Measurements from ENCODE around the gene WDR62.
A peak's percentile ranks its signal among the peaks of the same experiment; 100 is the strongest.

The WDR62 gene

GRCh38 chr19:36140304-36141038 is 85.8 kb downstream of the WDR62 start:
- peak in 1 of 2 donors; percentile 37 for DNase-seq (ENCODE audit: low read depth in 2 of 2)

GRCh38 chr19:36141039-36141927 is 86.6 kb downstream of the WDR62 start:
- DNase-seq (ENCODE audit: low read depth in 2 of 2) = peak; percentile 86 to 95

GRCh38 chr19:36142046-36142445 is 87.3 kb downstream of the WDR62 start:
- DNase-seq (ENCODE audit: low read depth in 2 of 2) = no peak

- no peak for DNase-seq (ENCODE audit: low read depth in 2 of 2)
Observed at GRCh38 chr19:36142496-36142895, 87.8 kb downstream of the WDR62 start.

- no peak for DNase-seq (ENCODE audit: low read depth in 2 of 2)
Observed at GRCh38 chr19:36144624-36145023, 89.9 kb downstream of the WDR62 start.

GRCh38 chr19:36149673-36150406 is 95.1 kb downstream of the WDR62 start:
- no peak for DNase-seq (ENCODE audit: low read depth in 2 of 2)

GRCh38 chr19:36150586-36150985 is 95.9 kb downstream of the WDR62 start:
- DNase-seq (ENCODE audit: low read depth in 2 of 2) = no peak

GRCh38 chr19:36151144-36152018 is 96.7 kb downstream of the WDR62 start:
- no peak for DNase-seq (ENCODE audit: low read depth in 2 of 2)

GRCh38 chr19:36152019-36152351 is 97.3 kb downstream of the WDR62 start:
- DNase-seq (ENCODE audit: low read depth in 2 of 2) = no peak

- no peak for DNase-seq (ENCODE audit: low read depth in 2 of 2)
Observed at GRCh38 chr19:36152352-36153091, 97.8 kb downstream of the WDR62 start, which contains the start of gene COX7A1. COX7A1 (minus strand) TSS chr19:36152447; CDS start chr19:36152407, 40 bp downstream.

- DNase-seq (ENCODE audit: low read depth in 2 of 2) = no peak
Observed at GRCh38 chr19:36153126-36153525, 98.4 kb downstream of the WDR62 start.
